ENCODE results near the gene FUT9.

GRCh38 chr6:96101564-96101963, 85.8 kb downstream of the FUT9 start:
- no peak for TF ChIP-seq POLR2A (IDR thresholded peaks at IDR 0.05; ENCODE audit: insufficient read depth in 1 of 2, low read depth in 2 of 2, low read length in 2 of 2)
- TF ChIP-seq TFE3 (CRISPR knock-in tag; IDR thresholded peaks at IDR 0.05) = no peak
- TF ChIP-seq ZNF512 (CRISPR knock-in tag; IDR thresholded peaks at IDR 0.05) = no peak
- TF ChIP-seq TOE1 (CRISPR knock-in tag; IDR thresholded peaks at IDR 0.05) = no peak
- no peak for TF ChIP-seq EP300 (IDR thresholded peaks at IDR 0.05; ENCODE audit: low read depth in 2 of 2, low read length in 2 of 2)
- TF ChIP-seq EP300 (CRISPR knock-in tag; IDR thresholded peaks at IDR 0.05; ENCODE audit: borderline replicate concordance) = no peak
- TF ChIP-seq JUND (CRISPR knock-in tag; IDR thresholded peaks at IDR 0.05) = no peak
- no peak for TF ChIP-seq GLMP (CRISPR knock-in tag; IDR thresholded peaks at IDR 0.05; ENCODE audit: borderline replicate concordance)
- TF ChIP-seq ZBTB33 (CRISPR knock-in tag; IDR thresholded peaks at IDR 0.05) = no peak
- TF ChIP-seq KDM5B (CRISPR knock-in tag; IDR thresholded peaks at IDR 0.05; ENCODE audit: borderline replicate concordance) = no peak
- no peak for TF ChIP-seq IRF1 (CRISPR knock-in tag; IDR thresholded peaks at IDR 0.05; ENCODE audit: low read depth)
